Erythroblast (primary cell): ENCODE data around the gene MAPK8.

Source experiments
- DNase-seq, 2 experiments: peaks; one replicate each; lab custom pipeline; 2025; lab: John Stamatoyannopoulos, UW
- GATA1 ChIP-seq: IDR thresholded peaks from 2 replicates; pipeline ENCODE4 v1.6.1; 2011; ENCODE audit warnings: low read depth, mild to moderate bottlenecking, control low read depth, low read length, moderate library complexity
- POLR2A ChIP-seq: IDR thresholded peaks from 2 replicates; pipeline ENCODE4 v1.6.1; 2011; ENCODE audit warnings: mild to moderate bottlenecking, low read length

Gene MAPK8

GRCh38 chr10:48478980-48479811, 172.7 kb downstream of the MAPK8 start:
- TF ChIP-seq POLR2A (no peak), GATA1 (no peak)
- DNase-seq: no peak

GRCh38 chr10:48480397-48481374, 174.2 kb downstream of the MAPK8 start:
- DNase-seq: peak; percentile 86 to 95
- TF ChIP-seq GATA1 (peak; percentile 44), POLR2A (peak; percentile 31)

- DNase-seq: peak in 1 of 2 experiments; percentile 35
- no peak for TF ChIP-seq POLR2A
- no peak for TF ChIP-seq GATA1
These were observed 174.9 kb downstream of the MAPK8 start for GRCh38 chr10:48481385-48481784.

- no peak for TF ChIP-seq GATA1
- TF ChIP-seq POLR2A: no peak
- DNase-seq: peak in 1 of 2 experiments; percentile 21
These were observed 175.7 kb downstream of the MAPK8 start for GRCh38 chr10:48482207-48482606.

GRCh38 chr10:48484911-48485310, 178.4 kb downstream of the MAPK8 start:
- DNase-seq: no peak
- TF ChIP-seq GATA1 (no peak), POLR2A (no peak)

GRCh38 chr10:48485711-48486110, 179.2 kb downstream of the MAPK8 start:
- no peak for TF ChIP-seq GATA1
- no peak for TF ChIP-seq POLR2A
- no peak for DNase-seq

- no peak for TF ChIP-seq POLR2A
- TF ChIP-seq GATA1: no peak
- DNase-seq: no peak
These were observed 180.8 kb downstream of the MAPK8 start for GRCh38 chr10:48487244-48487643.
